HG02571 (cell line): ENCODE results near the gene TNS1.

Experiments
- ATAC-seq: cut with Tn5 transposase; IDR thresholded peaks from one replicate; pipeline ENCODE4 v1.9.1; 2021; ENCODE audit warnings: mild to moderate bottlenecking, moderate library complexity; ENCODE audit not compliant: unreplicated experiment

The TNS1 gene

GRCh38 chr2:218017211-218018053 is 14.6 kb upstream of the TNS1 start:
- no peak for ATAC-seq

- ATAC-seq, result no peak
Measured at GRCh38 chr2:218016810-218017209, 14.0 kb upstream of the TNS1 start.

- no peak for ATAC-seq
Measured at GRCh38 chr2:218015586-218016521, 13.1 kb upstream of the TNS1 start.

GRCh38 chr2:218014706-218015585 is 12.2 kb upstream of the TNS1 start:
- ATAC-seq, result no peak

GRCh38 chr2:218013289-218013688 is 10.5 kb upstream of the TNS1 start:
- ATAC-seq, result no peak

GRCh38 chr2:218012284-218012683 is 9.5 kb upstream of the TNS1 start:
- no peak for ATAC-seq

- no peak for ATAC-seq
Measured at GRCh38 chr2:218011653-218012040, 8.9 kb upstream of the TNS1 start.

- no peak for ATAC-seq
Measured at GRCh38 chr2:218010984-218011652, 8.3 kb upstream of the TNS1 start.

GRCh38 chr2:218010140-218010983 is 7.6 kb upstream of the TNS1 start:
- ATAC-seq, result no peak

GRCh38 chr2:218009765-218010139 is 7.0 kb upstream of the TNS1 start:
- ATAC-seq, result no peak

- ATAC-seq, result no peak
Measured at GRCh38 chr2:218009231-218009630, 6.4 kb upstream of the TNS1 start.

GRCh38 chr2:218008060-218009040 is 5.6 kb upstream of the TNS1 start:
- no peak for ATAC-seq

- no peak for ATAC-seq
Measured at GRCh38 chr2:218006741-218007140, 3.9 kb upstream of the TNS1 start.

- no peak for ATAC-seq
Measured at GRCh38 chr2:218005486-218005885, 2.7 kb upstream of the TNS1 start.

GRCh38 chr2:218005028-218005427 is 2.2 kb upstream of the TNS1 start:
- ATAC-seq, result no peak

- no peak for ATAC-seq
Measured at GRCh38 chr2:218003981-218004419, 1.2 kb upstream of the TNS1 start.

GRCh38 chr2:218003281-218003944 is 618 bp upstream of the TNS1 start:
- no peak for ATAC-seq
